ENCODE data around the gene MACROD2.

Gene MACROD2

DNA sequence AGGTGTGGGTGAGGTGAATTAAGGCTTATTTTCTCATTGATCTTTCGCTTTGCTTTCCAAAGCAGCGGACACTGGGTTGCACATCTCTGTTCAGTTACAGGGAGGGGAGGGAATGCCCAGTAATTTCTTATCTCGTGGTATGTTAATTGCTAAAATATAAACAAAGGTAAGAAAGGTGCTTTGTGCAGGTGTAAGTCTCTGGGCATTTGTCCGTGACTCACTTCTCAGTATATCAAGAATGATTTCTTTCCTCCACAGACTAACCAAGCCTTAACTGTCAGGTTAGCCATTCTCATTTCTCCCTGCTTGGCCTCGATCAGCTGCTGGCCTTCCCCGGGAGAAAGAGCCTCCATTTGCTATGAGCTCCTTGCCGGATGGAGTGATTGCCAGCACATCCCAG, 1715.9 kb downstream of the MACROD2 start:
- Histone ChIP-seq H3K4me1 (no peaks in the 10 kb centered on the region; the same call in 1 of the 2 replicates), H3K9me3 (no peaks in the 10 kb centered on the region), H3K36me3 (no peaks in the 10 kb centered on the region), H3K27me3 (no peaks in the 10 kb centered on the region), H3K4me3 (ENCODE audit: low read depth, low read length) (no peak overlapping the region)
- DNase-seq: no peak
- no peak for TF ChIP-seq CTCF (IDR thresholded peaks at IDR 0.05; ENCODE audit: low read depth, low read length)

DNA sequence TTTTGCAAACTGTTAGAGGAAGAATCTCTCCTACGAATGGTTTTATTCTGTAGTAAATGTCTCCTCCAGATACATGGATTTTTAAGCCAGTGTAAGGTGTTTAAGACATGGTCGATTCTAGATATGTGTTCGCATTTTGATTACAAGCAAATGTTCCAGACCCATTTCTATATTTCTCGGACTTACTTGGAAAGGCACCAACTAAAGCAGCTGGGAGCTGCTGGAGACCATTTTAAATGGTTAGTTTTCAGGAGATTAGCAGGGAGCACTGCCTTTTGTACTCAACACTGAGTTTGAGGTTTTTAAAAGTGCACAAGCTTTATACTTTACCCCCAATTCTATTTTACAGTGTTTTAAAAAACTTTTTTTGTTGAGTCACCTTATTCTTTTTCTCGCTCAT, 1720.9 kb downstream of the MACROD2 start:
- no peak for TF ChIP-seq CTCF (IDR thresholded peaks at IDR 0.05; ENCODE audit: low read depth, low read length)
- Histone ChIP-seq H3K36me3 (no peaks in the 10 kb centered on the region), H3K9me3 (no peaks in the 10 kb centered on the region), H3K27me3 (no peaks in the 10 kb centered on the region), H3K4me1 (no peaks in the 10 kb centered on the region; the same call in 1 of the 2 replicates), H3K4me3 (ENCODE audit: low read depth, low read length) (no peak overlapping the region)
- no peak for DNase-seq

DNA sequence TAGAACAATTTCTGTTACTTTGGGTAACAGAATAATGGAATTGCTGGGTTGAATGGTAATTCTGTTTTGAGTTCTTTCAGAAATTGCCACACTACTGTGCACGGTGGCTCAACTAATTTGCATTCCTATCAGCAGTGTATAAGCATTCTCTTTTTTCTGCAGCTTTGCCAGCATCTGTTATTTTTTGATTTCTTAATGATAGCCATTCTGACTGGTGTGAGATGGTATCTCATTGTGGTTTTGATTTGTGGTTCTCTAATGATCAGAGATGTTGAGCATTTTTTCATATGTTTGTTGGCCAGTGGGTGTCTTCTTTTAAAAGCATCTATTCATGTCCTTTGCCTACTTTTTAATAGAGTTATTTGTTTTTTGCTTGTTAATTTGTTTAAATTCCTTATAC, 1731.1 kb downstream of the MACROD2 start:
- no peaks in the 10 kb centered on the region; the same call in 1 of the 2 replicates for H3K9me3 ChIP-seq
- no peak for DNase-seq
- no peak for TF ChIP-seq CTCF (IDR thresholded peaks at IDR 0.05; ENCODE audit: low read depth, low read length)
- H3K4me1 ChIP-seq: no peaks in the 10 kb centered on the region
- H3K36me3 ChIP-seq: no peaks in the 10 kb centered on the region
- H3K4me3 ChIP-seq (ENCODE audit: low read depth, low read length): no peak overlapping the region
- no peaks in the 10 kb centered on the region for H3K27me3 ChIP-seq

DNA sequence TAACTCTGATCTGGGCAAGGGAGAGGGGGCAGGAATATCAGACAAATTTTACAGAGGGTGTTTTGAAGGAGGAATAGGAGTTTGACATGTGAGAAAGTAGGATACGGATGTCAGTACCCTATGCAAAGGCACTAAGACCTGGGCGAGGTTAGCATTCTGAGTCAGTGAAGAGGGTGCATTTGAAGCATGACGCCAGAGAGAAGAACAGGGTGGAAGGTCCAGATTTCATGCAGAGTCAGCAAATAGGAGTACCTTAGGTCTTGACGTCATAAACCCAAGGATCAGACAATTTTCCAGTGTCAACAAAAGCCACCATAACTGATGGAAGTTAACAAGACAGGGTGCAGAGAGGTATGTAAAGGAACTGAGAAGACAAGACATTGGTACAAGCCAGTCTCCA, 1738.7 kb downstream of the MACROD2 start:
- Histone ChIP-seq H3K27me3 (no peaks in the 10 kb centered on the region), H3K36me3 (no peaks in the 10 kb centered on the region), H3K9me3 (no peaks in the 10 kb centered on the region), H3K4me3 (ENCODE audit: low read depth, low read length) (no peak overlapping the region), H3K4me1 (no peaks in the 10 kb centered on the region)
- no peak for TF ChIP-seq CTCF (IDR thresholded peaks at IDR 0.05; ENCODE audit: low read depth, low read length)
- DNase-seq: no peak

- peaks cover 11% of the 10 kb centered on the region for H3K4me1 ChIP-seq
- no peaks in the 10 kb centered on the region for H3K9me3 ChIP-seq
- TF ChIP-seq CTCF (IDR thresholded peaks at IDR 0.05; ENCODE audit: low read depth, low read length): no peak
- no peaks in the 10 kb centered on the region for H3K36me3 ChIP-seq
- DNase-seq: no peak
- no peaks in the 10 kb centered on the region; the same call in 1 of the 2 replicates for H3K27me3 ChIP-seq
- no peak overlapping the region for H3K4me3 ChIP-seq (ENCODE audit: low read depth, low read length)
These were observed 1743.7 kb downstream of the MACROD2 start for GRCh38 chr20:15739035-15739434.

- H3K4me3 ChIP-seq (ENCODE audit: low read depth, low read length): no peak overlapping the region
- peaks cover 15% of the 10 kb centered on the region for H3K4me1 ChIP-seq
- no peaks in the 10 kb centered on the region for H3K36me3 ChIP-seq
- no peaks in the 10 kb centered on the region; the same call in 1 of the 2 replicates for H3K27me3 ChIP-seq
- no peak for TF ChIP-seq CTCF (IDR thresholded peaks at IDR 0.05; ENCODE audit: low read depth, low read length)
- no peak for DNase-seq
- H3K9me3 ChIP-seq: no peaks in the 10 kb centered on the region
These were observed 1744.9 kb downstream of the MACROD2 start for GRCh38 chr20:15740046-15740775.
